Panc1 (cell line): Measurements from ENCODE around the gene PATJ.

ENCODE experiments used
- CTCF ChIP-seq: fragments of 450-650 bp; IDR thresholded peaks from 2 replicates; pipeline ENCODE4 v1.5.1; 2017; ENCODE audit warnings: mild to moderate bottlenecking
- POLR2AphosphoS5 ChIP-seq: IDR thresholded peaks from 2 replicates; pipeline ENCODE4 v1.6.1; 2012; ENCODE audit warnings: mild to moderate bottlenecking, low read depth, low read length, moderate library complexity
- SIN3A ChIP-seq: IDR thresholded peaks from 2 replicates; pipeline ENCODE4 v1.6.1; 2012; ENCODE audit warnings: low read depth, mild to moderate bottlenecking, low read length, moderate library complexity, borderline replicate concordance; ENCODE audit not compliant: insufficient read depth

GRCh38 chr1:61851849-61852669 is 109.8 kb downstream of the PATJ start:
- TF ChIP-seq POLR2AphosphoS5 (no peak), SIN3A (no peak), CTCF (peak; percentile 75; the same call in 1 of the 2 replicates)
